Heart left ventricle (tissue), 13 donors: ENCODE data around the gene TOP1.

Experiments
- POLR2A ChIP-seq, 2 donors: fragments of 450-650 bp; IDR thresholded peaks; one replicate each; pipeline ENCODE4 v1.6.1; 2017; ENCODE audit warnings: antibody characterized with exemption in 2 of 2, mild to moderate bottlenecking in 2 of 2, moderate library complexity in 2 of 2
- TF ChIP-seq, protein P1 (sequence below), 12 donors: fragments of 200-600 bp; sonication (generic) in 4 of 12; IDR thresholded peaks; one replicate each; pipeline versions ENCODE4 v1.5.0 to v1.8.0; 2018 to 2022; ENCODE audit warnings: antibody characterized with exemption in 12 of 12, mild to moderate bottlenecking in 5 of 12
- donor health status: ischemic (EF 13 %, LVEDD 7.1; RV severe dilation, severe dysfunction).
- donor health status: DM: no; HTN: yes; CAD: no.
- donor health status: DM: no; HTN: no; CAD: no.
- donor health status: ischemic (EF 25% LVEDD 6.9; RV normal size, moderate dysfunction).
- donor health status: ischemic (EF 25% LVEDD 5.7; RV mildly dilated, moderate dysfunction).
- donor health status: ischemic (EF 35%, LVEDD 5.7; RV mildly dilated, moderate dysfunction).
- donor health status: nonischemic (EF 11% LVEDD 7.7; RV severe dilation, severe dysfunction).
- donor health status: DM: yes; HTN: yes; CAD: no.
- donor health status: PGD.
- donor health status: ischemic (EF 29% LVEDD 5.4; RV normal size, mild dysfunction).
- donor health status: nonischemic (EF 23%, LVEDD 6.1; RV moderate dilation, normal function).

DNA sequence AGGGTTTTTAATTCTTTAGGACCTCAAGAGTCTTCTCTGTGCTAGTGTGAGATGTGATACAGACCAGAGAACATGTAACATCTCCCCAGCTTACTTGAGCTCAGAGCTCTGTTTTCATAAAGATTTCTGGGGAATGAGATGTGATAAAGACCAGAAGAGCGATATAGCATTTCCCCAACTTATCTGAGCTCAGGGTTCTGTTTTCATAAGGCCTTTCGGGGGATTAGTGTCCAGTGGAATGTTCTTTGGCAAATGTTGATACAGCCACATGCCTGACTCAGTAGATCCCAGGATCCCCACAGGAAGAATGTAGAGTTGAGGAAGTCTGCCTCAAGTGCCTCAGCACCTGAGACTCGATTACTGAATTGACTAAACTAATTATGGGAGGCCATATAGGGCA lies 18.7 kb upstream of the TOP1 start:
- TF ChIP-seq POLR2A (IDR thresholded peaks at IDR 0.05), result no peak
- TF ChIP-seq, protein P1, sequence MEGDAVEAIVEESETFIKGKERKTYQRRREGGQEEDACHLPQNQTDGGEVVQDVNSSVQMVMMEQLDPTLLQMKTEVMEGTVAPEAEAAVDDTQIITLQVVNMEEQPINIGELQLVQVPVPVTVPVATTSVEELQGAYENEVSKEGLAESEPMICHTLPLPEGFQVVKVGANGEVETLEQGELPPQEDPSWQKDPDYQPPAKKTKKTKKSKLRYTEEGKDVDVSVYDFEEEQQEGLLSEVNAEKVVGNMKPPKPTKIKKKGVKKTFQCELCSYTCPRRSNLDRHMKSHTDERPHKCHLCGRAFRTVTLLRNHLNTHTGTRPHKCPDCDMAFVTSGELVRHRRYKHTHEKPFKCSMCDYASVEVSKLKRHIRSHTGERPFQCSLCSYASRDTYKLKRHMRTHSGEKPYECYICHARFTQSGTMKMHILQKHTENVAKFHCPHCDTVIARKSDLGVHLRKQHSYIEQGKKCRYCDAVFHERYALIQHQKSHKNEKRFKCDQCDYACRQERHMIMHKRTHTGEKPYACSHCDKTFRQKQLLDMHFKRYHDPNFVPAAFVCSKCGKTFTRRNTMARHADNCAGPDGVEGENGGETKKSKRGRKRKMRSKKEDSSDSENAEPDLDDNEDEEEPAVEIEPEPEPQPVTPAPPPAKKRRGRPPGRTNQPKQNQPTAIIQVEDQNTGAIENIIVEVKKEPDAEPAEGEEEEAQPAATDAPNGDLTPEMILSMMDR (IDR thresholded peaks at IDR 0.05), result no peak
